Endothelial cell of hepatic sinusoid (primary cell): ENCODE results near the gene LDLRAD4.

Experiments used
- in situ Hi-C: cut with HindIII; loops from 2 replicates; pipeline ENCODE4 v1.10.0; 2017; ENCODE audit warnings: low sequenced_read_pairs

LDLRAD4 gene

DNA sequence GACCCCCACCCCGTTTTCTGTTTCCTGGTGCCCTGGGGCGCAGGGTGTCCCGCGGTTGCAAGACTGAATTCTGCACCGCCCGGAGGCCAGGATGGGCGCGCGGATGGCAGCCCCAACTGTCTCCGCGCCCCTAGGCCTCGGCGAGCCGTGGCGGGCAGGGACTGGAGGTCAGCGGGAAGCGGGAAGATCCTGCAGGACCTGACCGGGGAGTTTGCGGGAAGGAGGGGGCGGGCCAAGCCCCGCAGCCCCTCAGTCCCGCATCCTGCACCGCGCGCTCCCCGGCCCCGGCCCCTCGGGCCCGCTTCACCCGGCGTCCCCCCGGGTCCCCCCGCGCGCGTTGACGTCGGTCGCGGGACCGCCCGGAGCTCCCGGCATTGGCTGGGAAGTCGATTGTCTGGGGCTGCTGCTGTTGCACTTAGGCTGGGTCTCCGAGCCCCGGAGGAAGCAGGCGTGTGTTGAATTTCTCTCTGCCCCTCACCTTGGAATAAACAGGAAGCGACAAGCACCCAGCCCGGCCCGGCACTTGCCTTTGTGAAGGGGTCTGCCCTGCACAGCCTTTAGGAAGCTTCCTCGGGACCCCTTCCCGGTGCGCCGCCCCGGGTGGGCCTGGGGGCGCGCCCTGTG lies at the start of gene LDLRAD4:
LDLRAD4 (plus strand) TSS at position 393 of the 624 bp plus-strand sequence.
- in situ Hi-C loops: loop anchor here (25.0 kb wide), 2 partner anchors 319 to 419 kb away; no protein-coding TSS in a partner anchor

GRCh38 chr18:13173578-13174145 lies 44.9 kb upstream of the LDLRAD4 start:
- in situ Hi-C loops: no loop called here

DNA sequence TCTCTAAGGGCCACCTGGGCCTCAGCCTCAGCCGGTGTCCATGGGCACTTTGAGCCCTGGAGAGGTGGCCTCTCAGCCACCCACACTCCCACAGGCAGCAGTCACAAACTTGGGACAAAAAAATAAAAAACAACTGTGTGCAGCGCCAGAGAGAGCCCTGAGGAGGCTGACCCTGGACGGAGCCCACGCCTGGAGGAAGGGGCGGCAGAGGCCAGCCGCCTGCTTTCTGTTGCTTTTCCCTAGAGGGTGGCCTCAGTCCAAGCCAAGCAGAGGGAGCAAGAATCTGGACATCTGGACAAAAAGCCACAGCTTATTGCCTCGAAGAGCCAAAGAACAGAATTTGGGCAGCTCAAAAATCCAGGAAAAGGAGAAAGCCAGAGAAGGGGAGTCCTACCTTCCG lies 43.3 kb upstream of the LDLRAD4 start:
- in situ Hi-C loops: no loop called here

- in situ Hi-C loops: no loop called here
Measured at GRCh38 chr18:13175754-13176210, 42.8 kb upstream of the LDLRAD4 start.

DNA sequence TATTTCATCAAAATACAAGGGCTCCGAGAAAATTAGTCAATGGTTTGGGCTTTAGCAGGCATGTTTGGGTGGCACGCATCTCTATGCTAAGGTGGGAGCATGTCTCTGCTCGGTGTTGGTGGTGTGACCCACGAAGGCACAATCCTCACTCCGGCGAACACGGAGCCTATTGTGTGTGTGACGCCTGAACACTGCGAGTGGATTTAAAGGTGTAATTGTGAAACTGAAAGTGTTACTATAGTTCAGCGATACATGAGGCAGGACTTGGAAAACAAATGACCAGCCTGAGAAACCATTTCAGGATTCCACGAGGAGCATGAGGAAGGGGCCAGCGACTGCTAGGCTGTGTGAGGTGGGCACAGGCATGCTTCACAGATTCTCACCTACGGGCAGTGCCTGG lies 41.7 kb upstream of the LDLRAD4 start:
- in situ Hi-C loops: no loop called here

GRCh38 chr18:13178197-13178596 lies 40.4 kb upstream of the LDLRAD4 start:
- in situ Hi-C loops: no loop called here

- in situ Hi-C loops: no loop called here
Measured at GRCh38 chr18:13178976-13179375, 39.6 kb upstream of the LDLRAD4 start.

DNA sequence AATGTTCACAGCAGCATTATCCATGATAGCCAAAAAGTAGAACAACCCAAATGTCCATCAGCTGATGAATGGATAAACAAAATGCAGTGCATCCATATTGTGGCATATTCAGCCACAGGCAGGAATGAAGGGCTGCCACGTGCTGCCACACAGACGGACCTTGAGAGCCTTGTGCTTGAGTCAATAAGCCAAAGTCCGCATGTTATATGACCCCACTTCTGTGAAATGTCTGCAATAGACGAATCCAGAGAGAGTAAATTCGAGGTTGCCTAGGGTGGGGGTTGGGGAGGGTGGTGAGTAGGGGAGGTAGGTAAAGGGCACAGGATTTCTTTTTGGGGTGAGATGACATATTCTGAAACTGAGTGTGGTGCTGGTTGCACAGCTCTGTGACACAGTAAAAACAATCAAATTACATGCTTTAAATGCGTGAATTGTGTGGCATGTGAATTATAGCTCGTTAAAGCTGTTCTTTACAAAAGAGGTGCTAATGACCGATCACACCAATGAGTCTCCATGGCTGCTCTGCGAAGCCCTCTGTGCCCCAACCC lies 38.9 kb upstream of the LDLRAD4 start:
- in situ Hi-C loops: no loop called here

- in situ Hi-C loops: no loop called here
Measured at GRCh38 chr18:13180614-13181375, 37.8 kb upstream of the LDLRAD4 start.

DNA sequence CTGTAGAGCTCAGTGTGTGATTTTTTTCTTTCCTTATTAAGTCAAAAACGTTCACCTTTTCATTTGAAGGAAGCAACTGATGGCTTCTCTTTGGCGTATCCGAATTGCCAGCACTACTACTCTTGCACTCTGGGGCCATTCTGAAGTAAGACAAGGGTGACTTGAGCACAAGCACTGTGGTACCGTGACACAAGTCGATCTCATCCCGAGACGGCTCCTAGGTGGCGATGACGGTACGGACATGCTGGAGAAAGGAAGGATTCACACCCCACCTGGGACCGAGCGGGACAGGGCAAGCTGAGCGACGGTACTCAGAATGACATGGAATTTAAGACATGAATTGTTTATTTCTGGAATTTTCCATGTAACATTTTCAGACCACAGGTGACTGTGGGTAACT lies 36.8 kb upstream of the LDLRAD4 start:
- in situ Hi-C loops: no loop called here

DNA sequence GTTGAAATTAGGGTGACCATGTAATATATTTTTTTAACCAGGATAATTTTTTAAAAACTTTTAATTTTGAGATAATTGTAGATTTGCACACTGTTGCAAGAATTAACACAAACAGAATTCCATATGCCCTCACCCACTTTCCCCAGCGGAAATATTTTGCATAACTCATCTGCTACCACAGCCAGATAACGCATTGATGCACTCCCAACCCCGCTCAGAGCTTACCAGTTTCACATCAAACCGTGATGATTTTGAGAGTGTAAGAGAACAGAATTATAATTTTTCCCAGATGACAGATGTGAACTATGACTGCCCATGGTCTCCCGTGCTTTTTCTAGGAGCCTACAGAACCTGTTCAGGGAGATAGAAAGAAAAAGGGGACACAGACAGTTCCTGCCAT lies 35.2 kb upstream of the LDLRAD4 start:
- in situ Hi-C loops: no loop called here

DNA sequence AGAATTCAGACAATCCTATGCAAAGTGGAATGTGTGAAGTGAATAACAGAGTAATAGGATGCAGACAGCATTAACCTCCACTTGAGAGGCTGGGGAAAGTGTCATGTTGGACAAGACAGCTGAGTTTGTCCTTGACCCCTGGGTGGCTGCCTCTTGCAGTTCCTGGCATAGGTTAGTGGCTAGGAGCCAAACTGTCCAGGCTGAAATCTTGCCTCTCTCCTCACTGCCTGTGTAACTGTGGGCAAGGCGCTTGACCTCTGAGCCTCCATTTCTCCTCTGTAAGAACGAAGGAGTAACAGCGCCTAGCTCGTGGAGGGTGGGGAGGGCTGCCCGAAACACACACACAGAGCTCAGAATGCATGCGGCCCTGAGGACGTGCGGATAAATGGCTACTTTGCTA lies 34.8 kb upstream of the LDLRAD4 start:
- in situ Hi-C loops: no loop called here

DNA sequence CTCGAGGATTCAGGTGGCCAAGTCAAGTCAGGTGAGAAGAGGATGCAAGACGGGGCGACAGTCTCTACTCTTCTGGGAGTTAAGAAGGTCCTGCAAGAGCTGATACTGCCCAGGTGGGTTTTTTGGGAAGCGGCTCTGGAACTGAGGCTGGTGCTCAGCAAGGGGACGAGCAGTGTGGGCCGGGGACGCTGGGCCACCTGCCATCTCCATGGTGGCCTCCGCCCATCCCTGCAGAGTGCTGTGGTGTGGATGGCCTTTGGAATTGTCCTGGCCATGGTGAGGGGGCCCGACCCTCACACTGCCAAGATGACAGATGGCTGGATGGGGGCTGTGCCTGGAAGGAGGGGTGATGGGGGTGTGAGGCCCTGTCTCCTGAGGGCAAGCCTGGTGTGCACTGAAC lies 34.2 kb upstream of the LDLRAD4 start:
- in situ Hi-C loops: no loop called here

DNA sequence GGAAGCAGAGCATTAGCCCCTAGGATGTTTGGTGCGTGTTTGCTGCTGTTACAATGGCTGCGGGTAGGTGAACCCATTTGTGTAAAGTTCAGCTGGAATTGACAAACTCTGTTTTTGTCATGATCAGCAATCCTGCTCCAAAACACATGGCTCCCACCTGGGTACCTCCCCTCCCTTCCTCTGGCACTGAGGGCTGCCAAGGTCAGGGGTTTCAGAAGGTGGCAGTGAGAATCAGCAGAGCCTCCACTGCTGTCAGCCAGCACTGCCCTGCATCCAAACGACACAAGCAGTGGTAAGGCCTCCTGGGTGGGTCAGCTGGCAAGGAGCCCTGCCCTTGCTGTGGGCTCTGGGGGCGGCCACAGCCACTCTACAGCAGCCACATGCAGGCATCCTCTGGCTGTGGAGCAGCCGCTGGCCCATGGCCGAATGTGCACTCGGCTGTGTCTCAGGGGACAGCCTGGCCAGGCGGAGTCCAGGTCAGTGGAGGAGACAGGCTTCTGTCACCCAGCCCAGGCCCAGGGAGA lies 32.8 kb upstream of the LDLRAD4 start:
- in situ Hi-C loops: no loop called here

GRCh38 chr18:13186687-13187086 lies 31.9 kb upstream of the LDLRAD4 start:
- in situ Hi-C loops: no loop called here

- in situ Hi-C loops: no loop called here
Measured at GRCh38 chr18:13187498-13187897, 31.1 kb upstream of the LDLRAD4 start.

GRCh38 chr18:13191031-13191430 lies 27.5 kb upstream of the LDLRAD4 start:
- in situ Hi-C loops: no loop called here

DNA sequence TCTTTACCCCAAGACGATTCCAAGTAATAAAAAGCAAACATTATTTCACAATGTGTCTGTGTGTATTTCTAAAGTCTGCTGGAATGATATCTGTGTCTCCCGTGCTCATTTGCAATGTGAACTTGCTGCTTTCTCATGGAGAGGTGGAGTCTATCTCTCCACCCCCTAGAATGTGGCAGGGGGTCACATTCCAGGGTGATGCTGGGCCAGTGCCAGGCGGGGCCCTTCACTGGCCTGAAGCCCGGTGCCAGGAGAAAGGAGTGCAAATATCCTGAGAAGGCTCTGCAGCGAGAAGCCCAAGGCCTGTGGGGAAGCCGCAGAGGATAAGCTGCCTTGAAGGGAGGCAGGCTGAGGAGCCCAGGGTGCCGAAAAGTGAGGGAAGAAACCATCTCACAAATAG lies 26.8 kb upstream of the LDLRAD4 start:
- in situ Hi-C loops: no loop called here

DNA sequence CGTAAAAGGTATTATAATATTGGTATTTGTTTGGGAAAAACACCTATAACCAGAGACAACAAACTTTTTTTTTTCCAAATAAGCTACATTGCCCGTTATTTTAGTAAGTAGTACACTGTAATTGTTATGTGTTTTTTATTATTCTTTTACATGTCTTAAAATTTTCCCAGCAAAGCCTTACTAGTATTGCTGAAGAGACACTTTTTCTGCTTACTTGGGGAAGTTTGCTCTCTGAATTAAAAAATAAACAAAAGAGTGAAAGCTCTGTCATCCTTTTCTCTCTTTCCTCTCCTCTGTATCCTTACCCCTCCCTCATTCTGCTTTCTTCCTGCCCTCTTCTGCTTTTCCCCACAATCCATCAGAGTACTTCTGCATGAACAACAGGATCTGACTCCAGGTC lies 25.6 kb upstream of the LDLRAD4 start:
- in situ Hi-C loops: no loop called here

DNA sequence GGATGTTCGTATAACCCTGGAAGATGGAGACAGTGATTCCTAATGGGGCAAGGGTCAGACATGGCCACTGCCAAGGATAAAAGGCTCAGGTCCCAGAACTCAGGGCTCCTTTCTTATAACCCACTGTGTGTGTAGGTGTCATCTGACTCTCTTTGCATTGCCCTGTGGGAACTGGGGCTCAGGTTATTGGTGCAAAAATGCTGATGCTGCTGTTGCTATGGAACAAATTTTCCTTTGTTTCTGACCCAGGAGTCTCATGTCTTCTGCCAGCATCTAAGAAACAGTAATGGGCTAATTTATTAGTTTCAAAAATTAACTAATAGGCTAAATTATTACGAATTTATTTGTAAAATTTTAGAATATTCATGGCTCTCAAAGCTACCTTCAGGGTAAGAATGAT lies 24.3 kb upstream of the LDLRAD4 start:
- in situ Hi-C loops: no loop called here

GRCh38 chr18:13198701-13199100 lies 19.9 kb upstream of the LDLRAD4 start:
- in situ Hi-C loops: no loop called here

DNA sequence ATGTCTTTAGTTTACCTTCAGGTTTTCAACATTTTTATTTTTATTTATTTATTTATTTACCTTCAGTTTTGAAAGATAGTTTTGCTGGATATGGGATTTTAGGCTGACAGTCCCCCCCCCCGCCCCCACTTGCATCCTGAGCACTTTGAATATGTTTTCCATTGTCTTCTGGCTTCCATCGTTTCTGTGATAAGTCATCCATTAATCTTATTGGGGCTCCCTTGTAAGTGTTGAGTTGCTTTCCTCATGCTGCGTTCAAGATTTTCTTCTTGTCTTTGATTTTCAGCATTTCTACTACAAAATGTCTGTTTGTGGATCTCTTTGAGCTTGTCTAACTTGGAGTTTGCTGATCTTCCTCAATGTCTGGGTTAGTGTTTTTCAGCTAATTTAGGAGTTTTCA lies 19.4 kb upstream of the LDLRAD4 start:
- in situ Hi-C loops: no loop called here
